ENCODE results near the gene POGK.

GRCh38 chr1:166859597-166859996 is 20.3 kb downstream of the POGK start:
- TF ChIP-seq CTCF (conservative IDR thresholded peaks at IDR 0.05; ENCODE audit: low read length) (no peak), EZH2phosphoT487 (IDR thresholded peaks at IDR 0.05; ENCODE audit: borderline replicate concordance) (no peak)

Data from Loucy (cell line).